CD4-positive, alpha-beta T cell treated with Interleukin-17A for 4 hours (primary cell): ENCODE results near the gene HECTD3.
"Not testable (repeated sequence)": the region's sequence is repeated elsewhere in the genome, so short reads cannot be mapped to it uniquely, and the experiment has no call there.

Experiments
- DNase-seq: peaks from one replicate; pipeline ENCODE4 v3.0.0-alpha.2; 2020; ENCODE audit warnings: mixed read lengths

HECTD3 gene

DNA sequence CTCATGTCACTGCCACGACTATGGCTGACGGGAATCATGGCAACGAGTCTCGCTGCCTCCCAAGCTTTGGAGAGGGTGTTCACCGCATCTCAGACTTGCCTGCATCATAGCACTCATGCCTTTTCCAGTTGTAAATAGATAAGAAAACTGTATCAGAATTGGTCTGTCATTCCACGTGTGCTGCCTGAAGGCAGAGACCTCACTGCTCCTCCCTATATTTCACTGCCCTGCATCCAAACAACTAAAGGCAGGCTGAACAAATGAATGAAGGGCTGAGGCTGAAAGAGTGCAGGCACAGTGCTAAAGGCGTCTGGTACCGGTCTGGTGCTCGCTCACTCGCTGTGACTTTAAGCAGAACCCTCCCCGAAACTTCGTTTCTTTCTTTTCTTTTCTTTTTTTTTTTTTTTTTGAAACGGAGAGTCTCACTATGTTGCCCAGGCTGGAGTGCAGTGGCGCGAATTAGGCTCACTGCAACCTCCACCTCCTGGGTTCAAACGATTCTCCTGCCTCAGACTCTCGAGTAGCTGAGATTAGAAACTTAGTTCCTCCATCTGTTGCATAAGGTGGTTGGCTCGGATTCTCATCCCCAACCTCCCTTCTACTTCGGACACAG, 25.3 kb downstream of the HECTD3 start:
- DNase-seq = no peak

DNA sequence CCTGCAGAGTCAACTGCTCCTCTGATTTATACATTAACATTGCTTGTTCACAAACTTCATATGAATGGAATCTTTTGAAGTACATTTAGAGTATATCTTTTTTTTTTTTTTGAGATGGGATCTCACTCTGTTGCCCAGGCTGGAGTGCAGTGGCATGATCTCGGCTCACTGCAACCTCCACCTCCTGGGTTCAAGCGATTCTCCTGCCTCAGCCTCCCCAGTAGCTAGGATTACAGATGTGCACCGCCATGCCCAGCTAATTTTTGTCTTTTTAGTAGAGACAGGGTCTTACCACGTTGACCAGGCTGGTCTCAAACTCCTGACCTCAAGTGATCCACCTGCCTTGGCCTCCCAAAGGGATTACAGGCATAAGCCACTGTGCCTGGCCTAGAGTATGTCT, 33.8 kb downstream of the HECTD3 start:
- not testable (repeated sequence) for DNase-seq

DNA sequence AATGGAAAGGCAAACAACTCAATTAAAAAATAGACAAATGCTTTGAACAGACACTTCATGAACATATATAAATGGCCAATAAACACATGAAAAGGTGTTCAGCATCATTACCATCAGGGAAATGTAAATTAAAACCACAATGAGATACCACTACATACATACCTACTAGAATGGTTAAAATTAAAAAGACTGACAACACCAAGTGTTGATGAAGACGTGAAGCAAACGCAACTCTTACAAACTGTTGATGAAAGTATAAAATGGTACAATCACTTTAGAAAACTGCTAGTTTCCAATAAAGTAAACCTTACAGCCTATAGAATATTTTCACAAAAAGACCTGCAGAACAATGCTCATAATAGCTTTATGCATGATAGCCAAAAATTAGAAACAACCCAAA, 34.9 kb downstream of the HECTD3 start:
- DNase-seq = no peak

DNA sequence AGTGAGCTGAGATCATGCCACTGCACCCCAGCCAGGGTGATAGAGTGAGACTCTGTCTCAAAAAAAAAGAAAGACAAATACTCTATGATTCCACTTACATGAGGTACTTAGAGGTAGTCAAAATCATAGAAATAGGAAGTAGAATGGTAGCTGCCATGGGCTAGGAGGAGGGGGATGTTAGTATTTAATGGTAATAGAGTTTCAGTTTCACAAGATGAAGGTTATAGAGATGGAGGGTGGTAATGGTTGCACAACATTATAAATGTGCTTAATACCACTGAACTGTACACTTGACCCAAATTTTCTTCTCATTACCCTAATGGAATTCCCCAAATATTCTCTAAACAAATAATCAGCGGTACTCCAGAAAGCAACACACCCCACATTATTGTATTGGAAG, 37.5 kb downstream of the HECTD3 start:
- no peak for DNase-seq

DNA sequence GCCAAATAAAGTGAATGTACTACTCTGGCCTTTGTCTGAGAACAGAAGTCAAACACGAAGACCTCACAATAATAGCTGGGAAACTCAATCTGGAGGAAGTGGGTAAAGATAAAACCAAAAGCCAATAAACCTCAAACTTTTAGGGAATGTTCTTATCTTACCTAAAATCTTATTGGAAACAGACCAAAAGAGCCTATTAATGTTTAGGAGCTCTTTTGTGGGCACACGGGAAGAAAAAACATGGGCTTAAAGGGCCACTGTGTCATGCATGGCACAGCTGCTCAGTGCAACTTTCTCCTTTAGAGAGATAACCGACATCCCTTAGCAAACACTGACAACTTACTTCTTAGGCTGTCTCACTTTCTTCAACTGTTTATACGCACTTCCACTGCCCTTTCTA, 40.8 kb downstream of the HECTD3 start:
- no peak for DNase-seq

DNA sequence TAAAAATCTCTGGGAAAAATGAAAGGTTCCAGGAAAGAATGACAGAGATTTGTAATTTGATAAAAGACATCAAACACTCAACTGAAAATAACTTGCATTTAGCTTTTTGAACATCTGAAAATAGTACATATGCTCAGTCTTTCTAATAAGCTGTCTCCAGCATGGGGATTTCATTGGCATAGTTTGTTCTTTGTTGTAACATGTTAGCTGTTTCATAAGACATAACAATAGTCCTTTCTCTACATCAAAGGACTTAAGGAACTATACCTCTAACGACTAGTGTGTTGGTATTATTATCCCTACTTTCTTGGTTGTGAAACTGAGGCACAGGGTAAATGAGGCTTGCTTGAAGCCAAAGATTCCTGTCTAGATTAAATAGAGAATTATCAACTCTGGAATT, 46.7 kb downstream of the HECTD3 start:
- no peak for DNase-seq

DNA sequence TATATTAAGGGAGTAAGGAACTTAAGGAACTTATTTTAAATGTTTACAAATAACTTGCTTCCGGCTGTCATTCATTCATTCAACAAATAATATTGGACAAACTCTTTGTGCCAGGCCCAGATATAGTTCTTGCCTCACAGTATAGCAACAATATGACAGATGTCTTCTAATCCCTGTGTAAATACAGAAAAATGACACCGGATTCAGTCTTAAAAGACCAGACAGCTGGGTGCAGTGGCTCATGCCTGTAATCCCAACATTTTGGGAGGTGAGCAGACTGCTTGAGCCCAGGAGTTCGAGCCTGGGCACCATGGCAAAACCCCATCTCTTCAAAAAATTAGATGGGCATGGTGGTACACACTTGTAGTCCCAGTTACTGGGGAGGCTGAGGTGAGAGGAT, 48.4 kb downstream of the HECTD3 start:
- DNase-seq = no peak

DNA sequence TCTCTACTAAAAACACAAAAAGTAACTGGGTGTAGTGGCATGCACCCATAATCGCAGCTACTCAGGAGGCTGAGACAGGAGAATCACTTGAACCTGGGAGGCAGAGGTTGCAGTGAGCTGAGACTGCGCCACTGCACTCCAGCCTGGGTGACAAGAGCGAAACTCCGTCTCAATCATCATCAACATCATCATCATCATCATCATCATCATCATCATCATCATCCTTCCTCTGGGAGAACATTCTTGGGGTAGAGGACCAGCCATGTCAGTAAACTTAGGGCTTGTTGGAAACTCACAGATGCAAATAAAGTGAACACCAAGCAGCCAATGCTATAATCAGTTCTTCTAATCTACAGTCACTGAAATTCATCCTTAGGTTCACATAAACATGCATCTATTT, 49.1 kb downstream of the HECTD3 start:
- not testable (repeated sequence) for DNase-seq

DNA sequence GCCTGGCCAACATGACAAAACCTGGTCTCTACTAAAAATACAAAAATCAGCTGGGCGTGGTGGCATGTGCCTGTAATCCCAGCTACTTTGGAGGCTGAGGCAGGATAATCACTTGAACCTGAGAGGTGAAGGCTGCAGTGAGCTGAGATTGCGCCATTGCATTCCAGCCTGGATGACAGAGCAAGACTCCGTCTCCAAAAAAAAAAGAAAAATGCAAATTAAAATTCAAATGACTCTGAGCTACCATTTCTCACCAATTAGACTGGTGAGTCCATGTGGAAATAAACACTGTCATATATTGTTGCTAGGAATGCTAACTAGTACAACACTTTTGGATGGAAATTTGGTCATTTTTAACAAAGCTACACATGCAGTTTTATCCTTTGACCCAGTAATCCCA, 53.6 kb downstream of the HECTD3 start:
- not testable (repeated sequence) for DNase-seq

DNA sequence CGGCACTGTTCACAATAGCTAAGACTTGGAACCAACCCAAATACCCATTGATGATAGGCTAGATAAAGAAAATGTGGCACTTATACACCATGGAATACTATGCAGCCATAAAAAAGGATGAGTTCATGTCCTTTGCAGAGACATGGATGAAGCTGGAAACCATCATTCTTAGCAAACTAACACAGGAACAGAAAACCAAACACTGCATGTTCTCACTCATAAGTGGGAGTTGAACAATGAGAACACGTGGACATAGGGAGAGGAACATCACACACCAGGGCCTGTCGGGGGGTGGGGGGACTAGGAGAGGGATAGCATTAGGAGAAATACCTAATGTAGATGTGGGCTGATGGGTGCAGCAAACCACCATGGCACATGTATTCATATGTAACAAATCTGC, 55.0 kb downstream of the HECTD3 start:
- DNase-seq = not testable (repeated sequence)
